IPS-15b (cell line): ENCODE data around the gene FBXO45.
"Not testable (repeated sequence)": the region's sequence is repeated elsewhere in the genome, so short reads cannot be mapped to it uniquely, and the experiment has no call there.

Source experiments
- H3K27me3 ChIP-seq: one replicate; pipeline ENCODE4 v1.6.1; 2013; ENCODE audit warnings: low read length; ENCODE audit not compliant: control insufficient read depth, insufficient read depth
- H3K36me3 ChIP-seq: one replicate; pipeline ENCODE4 v1.6.1; 2013; ENCODE audit warnings: low read length; ENCODE audit not compliant: control insufficient read depth, insufficient read depth
- H3K4me1 ChIP-seq: one replicate; pipeline ENCODE4 v1.6.1; 2013; ENCODE audit warnings: mild to moderate bottlenecking, low read length; ENCODE audit not compliant: control insufficient read depth, insufficient read depth
- H3K4me3 ChIP-seq: one replicate; pipeline ENCODE4 v1.5.1; 2013; ENCODE audit warnings: low read depth, low read length
- H3K9ac ChIP-seq: one replicate; pipeline ENCODE4 v1.6.1; 2013; ENCODE audit warnings: low read depth, mild to moderate bottlenecking, low read length
- H3K9me3 ChIP-seq: one replicate; pipeline ENCODE4 v1.6.1; 2013; ENCODE audit warnings: mild to moderate bottlenecking, low read length; ENCODE audit not compliant: control insufficient read depth, insufficient read depth

Gene FBXO45

GRCh38 chr3:196603683-196604082 is 35.2 kb downstream of the FBXO45 start:
- no peaks in the 10 kb centered on the region for H3K36me3 ChIP-seq
- no peak overlapping the region for H3K4me3 ChIP-seq
- no peak overlapping the region for H3K9ac ChIP-seq
- H3K4me1 ChIP-seq = no peaks in the 10 kb centered on the region
- no peaks in the 10 kb centered on the region for H3K27me3 ChIP-seq
- no peaks in the 10 kb centered on the region for H3K9me3 ChIP-seq

GRCh38 chr3:196604548-196604947 is 36.1 kb downstream of the FBXO45 start:
- H3K4me1 ChIP-seq = no peaks in the 10 kb centered on the region
- no peak overlapping the region for H3K9ac ChIP-seq
- no peaks in the 10 kb centered on the region for H3K27me3 ChIP-seq
- no peak overlapping the region for H3K4me3 ChIP-seq
- H3K36me3 ChIP-seq = no peaks in the 10 kb centered on the region
- H3K9me3 ChIP-seq = no peaks in the 10 kb centered on the region

- Histone ChIP-seq H3K9ac (no peak overlapping the region), H3K27me3 (no peaks in the 10 kb centered on the region), H3K4me3 (no peak overlapping the region), H3K9me3 (no peaks in the 10 kb centered on the region), H3K36me3 (no peaks in the 10 kb centered on the region), H3K4me1 (no peaks in the 10 kb centered on the region)
Observed at GRCh38 chr3:196608693-196609092, 40.2 kb downstream of the FBXO45 start.

- no peak overlapping the region for H3K9ac ChIP-seq
- no peaks in the 10 kb centered on the region for H3K4me1 ChIP-seq
- no peaks in the 10 kb centered on the region for H3K36me3 ChIP-seq
- H3K4me3 ChIP-seq = no peak overlapping the region
- no peaks in the 10 kb centered on the region for H3K27me3 ChIP-seq
- H3K9me3 ChIP-seq = no peaks in the 10 kb centered on the region
Observed at GRCh38 chr3:196609343-196609775, 40.9 kb downstream of the FBXO45 start.

- Histone ChIP-seq H3K9me3 (no peaks in the 10 kb centered on the region), H3K9ac (peak overlapping the region; percentile 17), H3K27me3 (no peaks in the 10 kb centered on the region), H3K36me3 (no peaks in the 10 kb centered on the region), H3K4me3 (no peak overlapping the region), H3K4me1 (no peaks in the 10 kb centered on the region)
Observed at GRCh38 chr3:196609805-196610515, 41.5 kb downstream of the FBXO45 start.

- no peak overlapping the region for H3K4me3 ChIP-seq
- H3K36me3 ChIP-seq = no peaks in the 10 kb centered on the region
- no peaks in the 10 kb centered on the region for H3K9me3 ChIP-seq
- H3K9ac ChIP-seq = peak overlapping the region; percentile 58
- H3K4me1 ChIP-seq = no peaks in the 10 kb centered on the region
- no peaks in the 10 kb centered on the region for H3K27me3 ChIP-seq
Observed at GRCh38 chr3:196611761-196612483, 43.5 kb downstream of the FBXO45 start.

GRCh38 chr3:196615234-196615633 is 46.8 kb downstream of the FBXO45 start:
- H3K27me3 ChIP-seq, H3K4me3 ChIP-seq, H3K36me3 ChIP-seq, H3K9ac ChIP-seq, H3K4me1 ChIP-seq, H3K9me3 ChIP-seq: not testable (repeated sequence)

- no peak overlapping the region for H3K4me3 ChIP-seq
- no peaks in the 10 kb centered on the region for H3K27me3 ChIP-seq
- peaks cover 6% of the 10 kb centered on the region for H3K4me1 ChIP-seq
- no peaks in the 10 kb centered on the region for H3K9me3 ChIP-seq
- no peak overlapping the region for H3K9ac ChIP-seq
- H3K36me3 ChIP-seq = no peaks in the 10 kb centered on the region
Observed at GRCh38 chr3:196617256-196617655, 48.8 kb downstream of the FBXO45 start.

- H3K4me3 ChIP-seq = no peak overlapping the region
- no peaks in the 10 kb centered on the region for H3K36me3 ChIP-seq
- H3K27me3 ChIP-seq = no peaks in the 10 kb centered on the region
- no peaks in the 10 kb centered on the region for H3K9me3 ChIP-seq
- H3K4me1 ChIP-seq = peaks cover 6% of the 10 kb centered on the region
- no peak overlapping the region for H3K9ac ChIP-seq
Observed at GRCh38 chr3:196619223-196619622, 50.8 kb downstream of the FBXO45 start.

GRCh38 chr3:196619627-196620026 is 51.2 kb downstream of the FBXO45 start:
- not testable (repeated sequence) for H3K36me3 ChIP-seq, H3K27me3 ChIP-seq, H3K4me1 ChIP-seq, H3K4me3 ChIP-seq, H3K9ac ChIP-seq, H3K9me3 ChIP-seq

GRCh38 chr3:196620161-196620604 is 51.7 kb downstream of the FBXO45 start:
- H3K27me3 ChIP-seq = no peaks in the 10 kb centered on the region
- H3K36me3 ChIP-seq = no peaks in the 10 kb centered on the region
- H3K9ac ChIP-seq = no peak overlapping the region
- H3K9me3 ChIP-seq = no peaks in the 10 kb centered on the region
- H3K4me1 ChIP-seq = peaks cover 6% of the 10 kb centered on the region
- H3K4me3 ChIP-seq = no peak overlapping the region

GRCh38 chr3:196620684-196621083 is 52.2 kb downstream of the FBXO45 start:
- no peak overlapping the region for H3K4me3 ChIP-seq
- no peak overlapping the region for H3K9ac ChIP-seq
- H3K27me3 ChIP-seq = no peaks in the 10 kb centered on the region
- no peaks in the 10 kb centered on the region for H3K36me3 ChIP-seq
- H3K4me1 ChIP-seq = peaks cover 6% of the 10 kb centered on the region
- no peaks in the 10 kb centered on the region for H3K9me3 ChIP-seq
